DOHH2 (cell line): Measurements from ENCODE around the gene BPHL.

ENCODE experiments used
- H3F3A ChIP-seq: fragments of 200-600 bp; sonication (generic), shearing (Covaris generic); 2 replicates; pipeline ENCODE4 v1.6.0; 2016; ENCODE audit warnings: antibody characterized with exemption, mild to moderate bottlenecking; ENCODE audit not compliant: control insufficient read depth, insufficient read depth
- H3K27ac ChIP-seq: fragments of 200-600 bp; sonication (generic); 2 replicates; pipeline ENCODE4 v1.5.1; 2014; ENCODE audit warnings: low read depth, mild to moderate bottlenecking, low read length, moderate library complexity
- H3K27me3 ChIP-seq: fragments of 200-600 bp; sonication (generic); 2 replicates; pipeline ENCODE4 v1.6.1; 2014; ENCODE audit warnings: mild to moderate bottlenecking, low read length, mixed read lengths; ENCODE audit not compliant: control insufficient read depth
- H3K36me3 ChIP-seq: fragments of 200-600 bp; sonication (generic); 2 replicates; pipeline ENCODE4 v1.6.1; 2014; ENCODE audit warnings: mild to moderate bottlenecking, low read length, moderate library complexity, mixed read lengths; ENCODE audit not compliant: control insufficient read depth
- H3K4me1 ChIP-seq: fragments of 200-600 bp; sonication (generic); 2 replicates; pipeline ENCODE4 v1.6.1; 2014; ENCODE audit warnings: mild to moderate bottlenecking, low read length, mixed read lengths; ENCODE audit not compliant: control insufficient read depth
- H3K4me2 ChIP-seq: fragments of 200-600 bp; sonication (generic); 2 replicates; pipeline ENCODE4 v1.6.0; 2014; ENCODE audit warnings: mild to moderate bottlenecking, low read length, moderate library complexity
- H3K4me3 ChIP-seq: fragments of 200-600 bp; sonication (generic); 2 replicates; pipeline ENCODE4 v1.5.1; 2014; ENCODE audit warnings: mild to moderate bottlenecking, low read length, mixed read lengths
- H3K79me2 ChIP-seq: fragments of 200-600 bp; sonication (generic); 2 replicates; pipeline ENCODE4 v1.6.1; 2014; ENCODE audit warnings: mild to moderate bottlenecking, low read length, mixed read lengths; ENCODE audit not compliant: control insufficient read depth
- H3K9me2 ChIP-seq: fragments of 200-600 bp; sonication (generic); replicated peaks from 2 replicates; pipeline ENCODE4 v1.6.1; 2014; ENCODE audit warnings: mild to moderate bottlenecking, low read length, mixed read lengths; ENCODE audit not compliant: control insufficient read depth
- H3K9me3 ChIP-seq: fragments of 200-600 bp; sonication (generic); 2 replicates; pipeline ENCODE4 v1.6.1; 2014; ENCODE audit warnings: antibody characterized with exemption, low read length, mixed read lengths; ENCODE audit not compliant: control insufficient read depth, insufficient read depth
- H4K20me1 ChIP-seq: fragments of 200-600 bp; sonication (generic); 2 replicates; pipeline ENCODE4 v1.6.0; 2014; ENCODE audit warnings: low read depth, mild to moderate bottlenecking, antibody characterized with exemption, low read length, moderate library complexity; ENCODE audit not compliant: control insufficient read depth, insufficient read depth
- CTCF ChIP-seq: fragments of 200-600 bp; sonication (generic); IDR thresholded peaks from one replicate; pipeline ENCODE4 v1.5.1; 2014; ENCODE audit warnings: antibody characterized with exemption, mild to moderate bottlenecking, low read depth, low read length; ENCODE audit not compliant: poor library complexity, severe bottlenecking
- EZH2phosphoT487 ChIP-seq: fragments of 200-600 bp; sonication (generic); IDR thresholded peaks from 2 replicates; pipeline ENCODE4 v1.6.1; 2017; ENCODE audit warnings: borderline replicate concordance, mild to moderate bottlenecking, antibody characterized with exemption, low read length, moderate library complexity, mixed read lengths

The BPHL gene

GRCh38 chr6:3094815-3095214 is 23.7 kb upstream of the BPHL start:
- peaks cover 12% of the 10 kb centered on the region for H3K9me3 ChIP-seq
- TF ChIP-seq EZH2phosphoT487, result no peak
- TF ChIP-seq CTCF, result no peak
- no peak overlapping the region for H3K4me2 ChIP-seq
- H3K4me3 ChIP-seq, result no peak overlapping the region
- H3K27me3 ChIP-seq, result no peaks in the 10 kb centered on the region
- H3K79me2 ChIP-seq, result no peaks in the 10 kb centered on the region
- no peaks in the 10 kb centered on the region for H3K4me1 ChIP-seq
- peaks cover 47% of the 10 kb centered on the region for H3K36me3 ChIP-seq
- no peaks in the 10 kb centered on the region for H4K20me1 ChIP-seq
- no peak overlapping the region for H3K27ac ChIP-seq
- H3F3A ChIP-seq, result peaks cover 17% of the 10 kb centered on the region
- H3K9me2 ChIP-seq, result no peaks in the 10 kb centered on the region

GRCh38 chr6:3102875-3103274 is 15.6 kb upstream of the BPHL start:
- Histone ChIP-seq H3K36me3 (peaks cover 48% of the 10 kb centered on the region), H3K79me2 (no peaks in the 10 kb centered on the region), H3K4me2 (no peak overlapping the region), H3K4me3 (no peak overlapping the region), H3K27me3 (no peaks in the 10 kb centered on the region), H3K27ac (no peak overlapping the region), H4K20me1 (no peaks in the 10 kb centered on the region), H3K9me2 (no peaks in the 10 kb centered on the region), H3F3A (no peaks in the 10 kb centered on the region), H3K9me3 (no peaks in the 10 kb centered on the region), H3K4me1 (no peaks in the 10 kb centered on the region; the same call in 1 of the 2 replicates)
- TF ChIP-seq EZH2phosphoT487, result no peak
- TF ChIP-seq CTCF, result no peak

GRCh38 chr6:3108746-3109414 is 9.6 kb upstream of the BPHL start:
- Histone ChIP-seq H3K36me3 (peaks cover 62% of the 10 kb centered on the region), H3K9me3 (no peaks in the 10 kb centered on the region)
- no peak for TF ChIP-seq CTCF
- no peak for TF ChIP-seq EZH2phosphoT487

More at GRCh38 chr6:3108746-3109414, 9.6 kb upstream of the BPHL start:
- Histone ChIP-seq H3K9me2 (no peaks in the 10 kb centered on the region), H3K79me2 (no peaks in the 10 kb centered on the region), H3K27me3 (no peaks in the 10 kb centered on the region), H3K4me2 (no peak overlapping the region), H4K20me1 (no peaks in the 10 kb centered on the region), H3K4me1 (no peaks in the 10 kb centered on the region), H3K27ac (no peak overlapping the region), H3F3A (no peaks in the 10 kb centered on the region), H3K4me3 (no peak overlapping the region)
